AG09309 (cell line): ENCODE data around the gene HAUS1.
A peak's percentile ranks its signal among the peaks of the same experiment; 100 is the strongest.

Experiments used
- DNase-seq: peaks from one replicate; pipeline ENCODE4 v3.0.0-alpha.2; 2010; ENCODE audit warnings: low read depth
- H3K4me3 ChIP-seq: 2 replicates; pipeline ENCODE4 v1.5.1; 2011; ENCODE audit warnings: mild to moderate bottlenecking, low read depth, low read length, moderate library complexity; ENCODE audit not compliant: control insufficient read depth
- TF ChIP-seq, protein P1 (sequence below): IDR thresholded peaks from 2 replicates; pipeline ENCODE4 v1.5.1; 2011; ENCODE audit warnings: mild to moderate bottlenecking, low read depth, low read length, inconsistent platforms; ENCODE audit not compliant: insufficient read depth, control insufficient read depth; ENCODE audit errors: missing control alignments

Gene HAUS1

DNA sequence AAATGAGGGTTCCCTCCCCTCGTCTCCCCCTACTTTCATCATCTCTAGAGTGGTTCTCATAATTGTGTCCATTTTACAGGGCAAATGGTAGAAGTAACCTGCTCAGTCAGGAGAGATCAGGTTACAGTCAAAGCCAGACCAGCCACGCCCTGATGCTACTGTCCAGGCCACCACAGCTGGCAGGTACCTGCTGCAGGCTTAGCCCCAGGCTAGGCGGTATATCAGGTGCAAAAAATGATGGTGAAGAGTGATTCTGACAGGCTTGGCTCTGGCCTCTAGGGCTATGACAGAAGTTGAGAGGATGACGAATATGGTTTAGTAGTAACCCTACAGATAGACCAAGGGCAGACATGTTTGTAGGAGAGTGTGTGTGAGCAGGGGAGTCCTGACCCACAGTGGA lies 67.1 kb downstream of the HAUS1 start:
- no peak for DNase-seq

DNA sequence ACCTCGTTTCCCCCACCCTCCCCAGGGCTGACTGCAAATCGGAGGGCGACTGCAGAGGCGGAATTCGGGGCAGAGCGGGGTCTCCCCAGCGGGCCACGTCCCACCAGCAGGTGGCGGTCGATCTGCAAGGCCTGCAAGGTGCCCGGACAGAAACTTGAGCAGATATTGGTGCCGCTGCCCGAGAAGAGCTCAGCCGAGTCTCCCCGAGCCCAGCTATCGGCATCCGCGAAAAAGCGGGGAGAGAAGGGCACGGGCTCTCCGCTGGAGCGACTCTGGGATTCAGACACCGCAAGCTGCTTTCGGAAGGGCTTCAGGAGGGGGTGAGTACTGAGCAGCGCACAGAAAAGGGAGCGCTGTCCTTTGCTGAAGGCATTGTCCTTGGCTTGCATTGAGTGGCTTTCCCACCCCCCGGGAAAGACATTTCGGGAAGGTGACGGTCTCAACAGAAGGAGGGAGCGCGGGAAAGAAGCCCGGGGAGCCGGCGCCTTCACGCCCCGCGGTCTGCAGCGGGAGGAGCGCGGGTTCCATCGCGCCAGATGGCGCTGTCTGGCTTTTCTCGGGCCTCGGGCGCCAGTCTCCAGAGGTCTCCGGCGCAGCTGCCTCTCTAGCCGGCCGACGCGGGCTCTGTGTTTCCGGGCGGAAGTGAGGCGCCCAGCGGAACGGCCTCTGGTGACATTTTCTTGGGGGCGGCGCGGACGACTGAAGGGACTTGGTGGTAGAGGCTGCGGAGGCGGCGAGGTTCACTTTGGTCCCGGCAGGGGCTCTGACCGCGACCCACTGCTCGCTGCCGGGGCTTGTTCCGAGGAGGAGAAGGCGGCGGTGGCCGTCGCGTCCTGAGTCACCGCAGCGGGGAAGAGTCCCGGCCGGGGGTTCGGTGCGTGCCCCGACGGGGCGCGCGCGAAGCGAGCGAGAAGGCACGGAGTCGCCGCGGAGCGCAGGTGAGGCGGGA lies 69.5 kb downstream of the HAUS1 start:
- peak; percentile 64 for DNase-seq
- peak overlapping the region; percentile 91 for H3K4me3 ChIP-seq
- TF ChIP-seq, protein P1, sequence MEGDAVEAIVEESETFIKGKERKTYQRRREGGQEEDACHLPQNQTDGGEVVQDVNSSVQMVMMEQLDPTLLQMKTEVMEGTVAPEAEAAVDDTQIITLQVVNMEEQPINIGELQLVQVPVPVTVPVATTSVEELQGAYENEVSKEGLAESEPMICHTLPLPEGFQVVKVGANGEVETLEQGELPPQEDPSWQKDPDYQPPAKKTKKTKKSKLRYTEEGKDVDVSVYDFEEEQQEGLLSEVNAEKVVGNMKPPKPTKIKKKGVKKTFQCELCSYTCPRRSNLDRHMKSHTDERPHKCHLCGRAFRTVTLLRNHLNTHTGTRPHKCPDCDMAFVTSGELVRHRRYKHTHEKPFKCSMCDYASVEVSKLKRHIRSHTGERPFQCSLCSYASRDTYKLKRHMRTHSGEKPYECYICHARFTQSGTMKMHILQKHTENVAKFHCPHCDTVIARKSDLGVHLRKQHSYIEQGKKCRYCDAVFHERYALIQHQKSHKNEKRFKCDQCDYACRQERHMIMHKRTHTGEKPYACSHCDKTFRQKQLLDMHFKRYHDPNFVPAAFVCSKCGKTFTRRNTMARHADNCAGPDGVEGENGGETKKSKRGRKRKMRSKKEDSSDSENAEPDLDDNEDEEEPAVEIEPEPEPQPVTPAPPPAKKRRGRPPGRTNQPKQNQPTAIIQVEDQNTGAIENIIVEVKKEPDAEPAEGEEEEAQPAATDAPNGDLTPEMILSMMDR = peak; percentile 95

More for the DNA sequence above, 67.1 kb downstream of the HAUS1 start:
- H3K4me3 ChIP-seq = no peak overlapping the region
- TF ChIP-seq, protein P1 = no peak

DNA sequence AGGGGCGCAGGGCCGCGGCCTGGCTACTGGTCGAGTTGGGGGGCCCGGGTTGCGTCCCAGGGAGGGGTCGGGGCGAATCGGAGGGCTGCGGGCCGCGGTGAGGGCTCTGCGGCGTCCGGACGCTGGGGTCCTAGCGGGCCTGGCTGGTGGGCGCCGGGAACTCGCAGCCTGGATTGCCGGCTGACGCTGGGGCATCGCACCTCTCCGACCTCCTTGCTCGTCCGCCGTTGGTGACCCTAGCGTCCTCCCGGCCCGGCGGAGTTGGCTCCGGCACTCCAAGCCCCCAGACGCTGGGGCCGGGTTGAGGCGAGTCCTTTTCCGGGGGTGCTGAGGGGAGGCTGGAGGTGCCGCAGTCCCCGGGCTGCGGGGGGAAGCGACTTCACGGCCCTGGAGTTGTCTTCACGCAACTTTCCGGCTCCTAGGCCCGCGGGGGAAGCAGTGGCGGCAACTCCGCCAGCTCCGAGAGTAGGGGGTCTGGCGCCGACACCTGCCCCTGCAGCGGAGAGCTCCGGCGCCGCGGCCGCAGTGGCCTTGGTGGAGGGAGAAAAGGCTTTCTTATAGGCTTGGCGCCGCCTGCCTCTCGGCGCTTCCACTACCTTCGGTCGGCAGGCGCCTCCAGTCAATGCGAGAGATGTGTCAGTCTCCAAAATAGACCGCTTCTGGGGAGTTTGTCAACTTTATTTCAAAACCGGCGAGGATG lies 70.3 kb downstream of the HAUS1 start:
- TF ChIP-seq, protein P1 = peak; percentile 12
- peak overlapping the region; percentile 91 for H3K4me3 ChIP-seq
- DNase-seq = no peak

DNA sequence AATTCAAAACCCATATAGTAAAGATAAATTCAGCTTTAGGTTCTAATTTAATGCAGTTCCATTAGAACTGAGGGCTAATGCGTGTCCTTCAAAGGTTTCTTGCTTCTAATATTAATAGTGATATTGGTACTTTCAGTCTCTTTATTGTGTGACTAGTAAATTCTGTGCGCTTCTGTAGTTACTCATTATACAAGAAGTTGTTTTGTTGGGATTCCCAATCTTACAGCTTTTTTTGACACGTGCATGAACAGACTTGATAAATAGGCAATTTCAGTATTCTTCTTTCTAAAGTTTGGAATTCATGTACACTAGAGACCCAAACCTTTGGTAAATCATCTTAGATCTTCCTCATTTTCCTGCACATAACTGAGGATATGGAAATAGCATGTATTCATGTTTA lies 71.8 kb downstream of the HAUS1 start:
- TF ChIP-seq, protein P1 = no peak
- H3K4me3 ChIP-seq = no peak overlapping the region
- DNase-seq = no peak
